Lower leg skin (tissue), 3 donors: Measurements from ENCODE around the gene WNT5B.

Experiments used
- CTCF ChIP-seq, 3 donors: fragments of 450-650 bp; IDR thresholded peaks; one replicate each; pipeline ENCODE4 v1.5.1; 2016; ENCODE audit warnings: antibody characterized with exemption in 3 of 3, mild to moderate bottlenecking in 3 of 3, moderate library complexity in 2 of 3
- POLR2A ChIP-seq, 2 donors: fragments of 450-650 bp; IDR thresholded peaks; one replicate each; pipeline ENCODE4 v1.6.1; 2016 to 2017; ENCODE audit warnings: antibody characterized with exemption in 2 of 2, mild to moderate bottlenecking in 1 of 2, moderate library complexity in 1 of 2

DNA sequence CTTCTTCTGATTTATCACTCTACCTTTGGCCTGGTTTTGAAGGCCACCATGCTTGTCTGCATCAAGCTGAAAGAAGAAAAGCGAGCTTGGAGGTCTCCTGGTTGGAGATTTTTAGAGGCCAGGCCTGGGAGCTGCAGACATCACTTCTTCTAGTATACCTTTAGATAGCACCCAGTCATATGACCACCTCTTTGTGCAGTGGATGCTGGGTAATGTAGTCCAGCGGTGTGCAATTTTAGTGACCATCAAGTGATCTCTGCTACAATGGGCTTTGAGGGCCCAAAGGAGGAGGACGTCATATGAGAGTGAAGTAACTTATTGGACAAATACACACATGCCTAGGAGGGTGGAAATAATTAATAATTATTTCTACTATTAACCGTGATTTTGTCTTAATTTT is 15.2 kb upstream of the WNT5B start:
- no peak for TF ChIP-seq CTCF (IDR thresholded peaks at IDR 0.05)
- TF ChIP-seq POLR2A (IDR thresholded peaks at IDR 0.05) = no peak
